ENCODE data around the gene GIMAP5. TPM values are rescaled to one million over a fixed set of nuclear protein-coding genes. Genes with fewer than 3 reads are reported as not detected.

The GIMAP5 gene
- 10 to 100 TPM in 1 of 2 donors, 1 to 10 TPM in 1; 8.4 to 10.6 TPM for total RNA-seq
- 13.6 TPM for polyA plus RNA-seq (ENCODE audit: insufficient read depth, low read depth, low replicate concordance)
- long read RNA-seq, donor 1, transcript GIMAP5-201 (3 exons, 2,291 nt) = major isoform, 5 of 5 reads
- long read RNA-seq, donor 1, partial matches to known transcripts = 0 of 5 reads
- long read RNA-seq, donor 1, other reads (novel, unspliced or antisense) = 0 of 5 reads
- long read RNA-seq, donor 2, partial matches to known transcripts = 0 of 3 reads
- long read RNA-seq, donor 2, other reads (novel, unspliced or antisense) = 0 of 3 reads

DNA sequence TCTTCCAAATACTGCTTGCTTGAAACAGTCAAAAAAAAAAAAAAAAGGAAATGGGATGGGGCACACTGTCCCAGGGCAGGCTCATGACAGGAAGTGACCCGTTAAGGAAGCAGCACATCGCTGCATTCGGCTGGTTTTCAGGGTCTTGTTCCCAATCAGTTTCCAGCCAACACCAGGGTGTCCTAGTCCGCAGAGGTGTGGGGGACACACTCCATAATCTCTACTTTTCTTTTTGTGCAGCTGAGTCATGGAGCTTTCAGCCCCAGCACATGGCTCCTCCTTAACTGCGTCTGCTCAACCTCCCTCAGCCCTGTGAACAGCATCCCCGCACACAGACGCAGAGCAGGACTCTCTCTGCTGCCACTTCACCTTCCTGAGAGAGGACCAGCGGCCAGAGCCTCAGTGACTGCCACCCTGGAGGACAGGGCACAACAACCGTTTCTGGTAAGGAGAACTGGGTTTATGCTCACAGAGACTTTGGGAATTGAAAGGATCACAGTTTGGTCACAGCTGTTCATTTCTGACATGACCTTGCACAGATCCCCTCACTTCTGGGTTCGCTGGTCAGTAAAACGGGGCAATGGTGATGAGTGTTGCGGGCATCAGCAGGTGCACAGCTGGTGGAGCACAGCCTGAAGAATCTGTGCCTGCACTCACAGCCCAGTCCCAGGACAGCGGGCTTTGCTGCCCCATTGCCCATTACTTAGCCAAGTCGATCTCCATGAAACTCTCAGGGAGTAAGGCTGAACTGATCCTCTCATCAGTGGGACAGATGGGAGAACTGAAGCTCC is at the start of gene GIMAP5:
GIMAP5 (plus strand) TSS at position 154 of the 791 bp plus-strand sequence. CDS start 3,467 bp downstream, outside the sequence.
- Histone ChIP-seq H3K27me3 (no peaks in the 10 kb centered on the region), H3K4me1 (no peaks in the 10 kb centered on the region), H3K27ac (peak within 1 kb of the TSS; percentile 57), H3K9me3 (no peaks in the 10 kb centered on the region), H3K4me3 (peak within 1 kb of the TSS; percentile 19 to 53), H3K36me3 (ENCODE audit: low read depth, missing control alignments) (no peaks in the 10 kb centered on the region)
- intact Hi-C loops (cut with DNase I; ENCODE audit: low total_unique reads) = no loop called here
- TF ChIP-seq, protein P1, sequence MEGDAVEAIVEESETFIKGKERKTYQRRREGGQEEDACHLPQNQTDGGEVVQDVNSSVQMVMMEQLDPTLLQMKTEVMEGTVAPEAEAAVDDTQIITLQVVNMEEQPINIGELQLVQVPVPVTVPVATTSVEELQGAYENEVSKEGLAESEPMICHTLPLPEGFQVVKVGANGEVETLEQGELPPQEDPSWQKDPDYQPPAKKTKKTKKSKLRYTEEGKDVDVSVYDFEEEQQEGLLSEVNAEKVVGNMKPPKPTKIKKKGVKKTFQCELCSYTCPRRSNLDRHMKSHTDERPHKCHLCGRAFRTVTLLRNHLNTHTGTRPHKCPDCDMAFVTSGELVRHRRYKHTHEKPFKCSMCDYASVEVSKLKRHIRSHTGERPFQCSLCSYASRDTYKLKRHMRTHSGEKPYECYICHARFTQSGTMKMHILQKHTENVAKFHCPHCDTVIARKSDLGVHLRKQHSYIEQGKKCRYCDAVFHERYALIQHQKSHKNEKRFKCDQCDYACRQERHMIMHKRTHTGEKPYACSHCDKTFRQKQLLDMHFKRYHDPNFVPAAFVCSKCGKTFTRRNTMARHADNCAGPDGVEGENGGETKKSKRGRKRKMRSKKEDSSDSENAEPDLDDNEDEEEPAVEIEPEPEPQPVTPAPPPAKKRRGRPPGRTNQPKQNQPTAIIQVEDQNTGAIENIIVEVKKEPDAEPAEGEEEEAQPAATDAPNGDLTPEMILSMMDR (IDR thresholded peaks at IDR 0.05) = no peak
- no peak for TF ChIP-seq POLR2A (IDR thresholded peaks at IDR 0.05)
- WGBS, 2 donors = 41 to 50% methylated on average over 9 to 14 of the region's 14 CpGs
- no peak for DNase-seq

DNA sequence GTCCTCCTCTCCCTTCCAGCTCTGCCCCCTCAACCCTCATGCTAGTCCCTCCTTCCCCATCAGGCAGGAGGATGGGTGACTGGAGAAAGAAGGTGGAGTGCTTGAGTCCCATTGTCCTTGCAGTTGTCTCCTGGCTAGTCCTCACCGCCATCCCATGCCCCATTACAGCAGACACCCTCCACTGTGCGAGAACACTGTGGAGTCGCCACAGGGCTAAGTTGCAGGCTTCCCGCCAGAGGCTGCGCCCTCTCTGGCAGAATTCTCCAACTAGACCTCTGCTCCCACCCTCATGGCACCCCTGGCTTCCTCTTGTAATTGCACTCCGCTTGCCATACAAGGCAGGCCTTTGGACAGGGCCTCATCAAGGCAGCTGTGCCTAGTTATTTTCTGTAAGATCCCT is 48.6 kb upstream of the GIMAP5 start:
- no peak overlapping the region for H3K27ac ChIP-seq
- intact Hi-C loops (cut with DNase I; ENCODE audit: low total_unique reads) = no loop called here
- H3K4me3 ChIP-seq = no peak overlapping the region
- H3K27me3 ChIP-seq = no peaks in the 10 kb centered on the region
- DNase-seq = no peak
- H3K4me1 ChIP-seq = no peaks in the 10 kb centered on the region
- H3K36me3 ChIP-seq (ENCODE audit: low read depth, missing control alignments) = no peaks in the 10 kb centered on the region
- H3K9me3 ChIP-seq = no peaks in the 10 kb centered on the region
- 95 to 96% methylated on average over 5 to 6 of the region's 6 CpGs for WGBS, 2 donors
- TF ChIP-seq POLR2A (IDR thresholded peaks at IDR 0.05) = no peak
- TF ChIP-seq, protein P1 (IDR thresholded peaks at IDR 0.05) = no peak

DNA sequence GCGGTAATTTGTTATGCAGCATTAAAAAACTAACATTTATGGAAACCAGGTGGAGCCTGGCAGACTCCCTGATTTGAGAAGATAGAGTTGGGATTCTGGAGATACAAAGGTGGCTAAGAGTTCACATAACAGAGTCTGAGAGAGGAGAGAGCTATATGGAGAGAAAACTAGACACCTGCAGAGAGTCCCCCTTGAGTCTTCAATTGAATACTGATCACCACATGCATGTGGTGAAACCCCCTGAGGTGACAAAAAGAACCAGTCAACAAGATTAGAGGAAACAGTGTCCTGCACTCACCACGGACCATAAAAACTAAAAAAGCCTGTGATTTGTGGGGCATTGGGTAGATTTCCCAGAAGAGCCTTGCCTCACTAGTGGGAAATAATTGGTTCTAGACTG is 41.6 kb upstream of the GIMAP5 start:
- H3K27ac ChIP-seq = no peak overlapping the region
- no peaks in the 10 kb centered on the region for H3K27me3 ChIP-seq
- TF ChIP-seq, protein P1 (IDR thresholded peaks at IDR 0.05) = no peak
- no peak for TF ChIP-seq POLR2A (IDR thresholded peaks at IDR 0.05)
- no peaks in the 10 kb centered on the region for H3K4me1 ChIP-seq
- no peaks in the 10 kb centered on the region for H3K36me3 ChIP-seq (ENCODE audit: low read depth, missing control alignments)
- no peak overlapping the region for H3K4me3 ChIP-seq
- H3K9me3 ChIP-seq = no peaks in the 10 kb centered on the region
- no peak for DNase-seq
- intact Hi-C loops (cut with DNase I; ENCODE audit: low total_unique reads) = no loop called here
- WGBS, 2 donors = 54 to 84% methylated on average over 2 of the region's 2 CpGs

DNA sequence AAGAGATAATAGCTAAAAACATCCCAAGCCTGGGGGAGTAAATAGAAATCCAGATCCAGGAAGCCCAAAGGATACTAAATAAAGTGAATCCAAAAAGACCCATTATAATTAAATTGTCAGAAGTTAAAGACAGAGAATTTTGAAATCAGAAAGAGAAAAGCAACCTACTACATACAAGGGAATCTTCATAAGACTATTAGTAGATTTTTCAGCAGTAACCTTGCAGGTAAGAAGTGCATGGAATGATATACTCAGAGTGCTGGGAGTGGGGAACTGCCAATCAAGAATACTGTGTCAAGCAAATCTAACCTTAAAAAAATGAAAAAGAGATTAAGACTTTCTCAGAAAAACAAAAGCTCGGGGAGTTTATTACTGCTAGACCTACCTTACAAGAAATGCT is 34.0 kb upstream of the GIMAP5 start:
- WGBS, 2 donors = 88 to 95% methylated on average over 1 of the region's 1 CpG

More for the DNA sequence above, 34.0 kb upstream of the GIMAP5 start:
- H3K4me1 ChIP-seq = no peaks in the 10 kb centered on the region
- DNase-seq = no peak
- intact Hi-C loops (cut with DNase I; ENCODE audit: low total_unique reads) = no loop called here
- TF ChIP-seq, protein P1 (IDR thresholded peaks at IDR 0.05) = no peak
- TF ChIP-seq POLR2A (IDR thresholded peaks at IDR 0.05) = no peak
- H3K27me3 ChIP-seq = no peaks in the 10 kb centered on the region
- H3K27ac ChIP-seq = no peak overlapping the region
- H3K36me3 ChIP-seq (ENCODE audit: low read depth, missing control alignments) = no peaks in the 10 kb centered on the region
- H3K9me3 ChIP-seq = no peaks in the 10 kb centered on the region
- no peak overlapping the region for H3K4me3 ChIP-seq
